Measurements from ENCODE around the gene TCEANC2.
A peak's percentile ranks its signal among the peaks of the same experiment; 100 is the strongest.

- peak; percentile 35 to 66 for TF ChIP-seq CTCF (IDR thresholded peaks at IDR 0.05)
- no peak for TF ChIP-seq POLR2A (IDR thresholded peaks at IDR 0.05)
- no peak for TF ChIP-seq EP300 (IDR thresholded peaks at IDR 0.05)
- no peak for TF ChIP-seq POLR2AphosphoS5 (IDR thresholded peaks at IDR 0.05)
Observed at GRCh38 chr1:54121482-54122134, 68.2 kb downstream of the TCEANC2 start.

Data from suprapubic skin (tissue), 4 donors.